ENCODE results near the gene CLIP4. TPM values are rescaled to one million over a fixed set of nuclear protein-coding genes. Genes with fewer than 3 reads are reported as not detected.

CLIP4 gene
- total RNA-seq, 5 donors from 2014 or later (not counting 1 experiment from before 2014, with no cell fraction given) = 38.4 to 54.2 (median 47.7) TPM

DNA sequence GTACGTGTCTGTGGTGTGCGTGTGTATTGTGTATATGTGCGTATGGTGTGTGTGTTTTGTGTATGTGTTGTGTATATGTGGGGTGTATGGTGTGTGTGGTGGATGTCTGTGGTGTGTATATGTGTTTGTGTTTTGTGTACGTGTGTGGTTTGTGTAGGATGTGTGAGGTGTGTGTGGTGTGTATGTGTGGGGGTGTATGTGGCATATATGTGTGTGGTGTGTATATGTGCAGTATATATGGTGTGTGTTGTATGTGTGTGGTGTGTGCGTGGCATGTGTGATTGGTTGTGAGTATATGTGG lies 101.3 kb downstream of the CLIP4 start:
- Histone ChIP-seq H3K4me1 (ENCODE audit: control insufficient read depth in 1 of 2, extremely low read depth in 1 of 2, insufficient read depth in 2 of 2, low read length in 2 of 2) (no peaks in the 10 kb centered on the region), H3K27me3 (replicated peaks in 1 of 2; ENCODE audit: control insufficient read depth in 2 of 2, extremely low read depth in 1 of 2, insufficient read depth in 2 of 2, low read length in 1 of 2) (no peaks in the 10 kb centered on the region), H3K4me3 (ENCODE audit: control insufficient read depth in 1 of 2, extremely low read depth in 1 of 2, low read length in 1 of 2) (no peak overlapping the region), H3K9me3 (no peaks in the 10 kb centered on the region), H3K27ac (ENCODE audit: low read length) (no peak overlapping the region), H3K36me3 (ENCODE audit: control insufficient read depth in 2 of 2, extremely low read depth in 1 of 2, insufficient read depth in 1 of 2, low read length in 1 of 2) (no peaks in the 10 kb centered on the region)
- H3K36me3 Mint-ChIP-seq = peaks cover 13% of the 10 kb centered on the region
- H3K4me1 Mint-ChIP-seq = no peaks in the 10 kb centered on the region
- no peak overlapping the region for H3K4me3 Mint-ChIP-seq
- POLR2A ChIA-PET = no interaction called here
- 97% methylated on average over 5 of the region's 5 CpGs for WGBS (ENCODE audit: insufficient coverage)
- H3K27me3 Mint-ChIP-seq = no peaks in the 10 kb centered on the region
- no peak for ATAC-seq (replicated peaks in 1 of 4)
- CTCF ChIA-PET = no interaction called here
- H3K27ac Mint-ChIP-seq = no peak overlapping the region
- no peak for DNase-seq
- no peaks in the 10 kb centered on the region for H3K9me3 Mint-ChIP-seq

DNA sequence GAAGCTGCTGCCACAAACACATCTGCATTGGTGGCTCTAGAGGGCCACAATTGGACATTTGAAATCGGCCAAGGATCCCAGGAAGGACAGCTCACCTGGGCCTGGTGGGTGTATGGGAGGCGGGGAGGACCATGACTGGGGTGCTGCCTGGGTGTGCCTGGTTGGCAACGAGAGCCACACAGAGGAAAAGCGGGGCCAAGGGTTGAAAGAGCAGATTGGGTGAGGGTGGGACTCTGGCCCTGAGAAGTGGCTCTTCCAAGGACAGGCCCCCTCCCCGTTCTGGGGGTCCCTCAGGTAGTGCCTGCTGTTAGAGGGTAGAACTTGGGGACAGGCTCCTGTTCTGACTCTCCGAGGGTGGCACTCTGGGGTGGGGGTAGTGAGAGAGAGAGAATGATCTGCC lies 102.9 kb downstream of the CLIP4 start:
- ATAC-seq (replicated peaks in 1 of 4) (no peak), DNase-seq (peak in 1 of 35 experiments; percentile 8)
- Histone ChIP-seq H3K27me3 (replicated peaks in 1 of 2; ENCODE audit: control insufficient read depth in 2 of 2, extremely low read depth in 1 of 2, insufficient read depth in 2 of 2, low read length in 1 of 2) (no peaks in the 10 kb centered on the region), H3K36me3 (ENCODE audit: control insufficient read depth in 2 of 2, extremely low read depth in 1 of 2, insufficient read depth in 1 of 2, low read length in 1 of 2) (no peaks in the 10 kb centered on the region), H3K4me1 (ENCODE audit: control insufficient read depth in 1 of 2, extremely low read depth in 1 of 2, insufficient read depth in 2 of 2, low read length in 2 of 2) (no peaks in the 10 kb centered on the region), H3K9me3 (no peaks in the 10 kb centered on the region), H3K4me3 (ENCODE audit: control insufficient read depth in 1 of 2, extremely low read depth in 1 of 2, low read length in 1 of 2) (no peak overlapping the region), H3K27ac (ENCODE audit: low read length) (no peak overlapping the region)
- CTCF ChIA-PET = no interaction called here
- Mint-ChIP-seq H3K9me3 (no peaks in the 10 kb centered on the region), H3K36me3 (peaks cover 13% of the 10 kb centered on the region), H3K4me1 (no peaks in the 10 kb centered on the region), H3K4me3 (no peak overlapping the region), H3K27ac (no peak overlapping the region), H3K27me3 (no peaks in the 10 kb centered on the region)
- 68% methylated on average over 5 of the region's 6 CpGs for WGBS (ENCODE audit: insufficient coverage)
- POLR2A ChIA-PET = no interaction called here

DNA sequence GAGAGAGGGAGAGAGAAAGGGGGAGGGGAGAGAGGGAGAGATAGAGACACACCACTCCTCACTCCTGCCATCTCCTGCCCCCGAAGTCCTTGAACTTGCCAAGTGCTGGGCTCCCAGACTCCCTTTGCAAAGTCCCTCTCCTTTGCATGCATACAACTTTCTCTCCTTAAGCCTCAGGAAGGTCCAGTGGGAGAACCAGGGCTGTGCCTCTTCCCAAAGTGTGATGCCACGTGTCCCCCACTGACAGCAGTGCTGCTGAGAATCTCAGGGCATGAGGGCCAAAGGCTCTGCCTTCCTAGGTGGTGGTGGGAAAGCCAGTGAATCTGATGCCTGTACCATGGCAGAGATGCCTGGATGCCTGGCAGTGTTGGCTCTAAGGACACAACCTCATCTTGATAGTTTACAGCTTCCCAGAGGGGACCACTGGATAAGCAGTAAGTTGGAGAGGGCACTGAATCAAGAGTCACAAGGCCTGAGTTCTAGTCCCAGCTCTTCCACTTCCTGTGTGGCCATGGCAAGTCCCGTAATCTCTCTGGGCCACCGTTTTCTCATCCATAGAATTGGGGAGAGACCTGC lies 103.4 kb downstream of the CLIP4 start:
- peak in 1 of 35 experiments; percentile 9 for DNase-seq
- Mint-ChIP-seq H3K27me3 (no peaks in the 10 kb centered on the region), H3K4me3 (no peak overlapping the region), H3K36me3 (peaks cover 13% of the 10 kb centered on the region), H3K27ac (no peak overlapping the region), H3K4me1 (no peaks in the 10 kb centered on the region), H3K9me3 (no peaks in the 10 kb centered on the region)
- Histone ChIP-seq H3K27ac (ENCODE audit: low read length) (no peak overlapping the region), H3K4me3 (ENCODE audit: control insufficient read depth in 1 of 2, extremely low read depth in 1 of 2, low read length in 1 of 2) (no peak overlapping the region), H3K9me3 (no peaks in the 10 kb centered on the region), H3K36me3 (ENCODE audit: control insufficient read depth in 2 of 2, extremely low read depth in 1 of 2, insufficient read depth in 1 of 2, low read length in 1 of 2) (no peaks in the 10 kb centered on the region), H3K27me3 (replicated peaks in 1 of 2; ENCODE audit: control insufficient read depth in 2 of 2, extremely low read depth in 1 of 2, insufficient read depth in 2 of 2, low read length in 1 of 2) (no peaks in the 10 kb centered on the region), H3K4me1 (ENCODE audit: control insufficient read depth in 1 of 2, extremely low read depth in 1 of 2, insufficient read depth in 2 of 2, low read length in 2 of 2) (no peaks in the 10 kb centered on the region)
- CTCF ChIA-PET = no interaction called here
- no peak for ATAC-seq (replicated peaks in 1 of 4)
- 56% methylated on average over 2 of the region's 4 CpGs for WGBS (ENCODE audit: insufficient coverage)
- POLR2A ChIA-PET = no interaction called here

DNA sequence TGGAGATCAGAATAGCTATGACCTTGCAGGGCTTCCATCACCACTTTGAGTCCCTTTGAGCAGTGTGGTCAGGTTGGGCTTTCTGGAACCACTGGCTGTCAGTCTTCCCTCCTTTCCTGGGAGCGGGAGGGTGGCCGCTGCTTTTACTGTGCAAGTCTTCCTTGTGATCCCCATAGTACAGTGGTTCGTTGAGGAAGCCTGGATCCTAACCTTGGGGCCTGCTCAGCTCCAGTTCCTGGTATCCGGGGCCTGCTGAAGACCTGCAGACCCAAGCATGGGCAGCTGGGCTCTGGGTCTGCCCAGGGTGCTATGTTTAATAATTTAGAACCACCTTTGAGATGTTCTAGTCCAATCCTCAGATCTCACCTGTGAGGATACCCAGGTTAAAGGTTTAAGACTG lies 104.2 kb downstream of the CLIP4 start:
- Histone ChIP-seq H3K27me3 (replicated peaks in 1 of 2; ENCODE audit: control insufficient read depth in 2 of 2, extremely low read depth in 1 of 2, insufficient read depth in 2 of 2, low read length in 1 of 2) (no peaks in the 10 kb centered on the region), H3K4me1 (ENCODE audit: control insufficient read depth in 1 of 2, extremely low read depth in 1 of 2, insufficient read depth in 2 of 2, low read length in 2 of 2) (no peaks in the 10 kb centered on the region), H3K9me3 (no peaks in the 10 kb centered on the region), H3K4me3 (ENCODE audit: control insufficient read depth in 1 of 2, extremely low read depth in 1 of 2, low read length in 1 of 2) (no peak overlapping the region), H3K27ac (ENCODE audit: low read length) (no peak overlapping the region), H3K36me3 (ENCODE audit: control insufficient read depth in 2 of 2, extremely low read depth in 1 of 2, insufficient read depth in 1 of 2, low read length in 1 of 2) (no peaks in the 10 kb centered on the region)
- Mint-ChIP-seq H3K27me3 (peaks cover 0 to 1% of the 10 kb centered on the region in 2 donors), H3K4me3 (no peak overlapping the region), H3K4me1 (no peaks in the 10 kb centered on the region), H3K27ac (no peak overlapping the region), H3K36me3 (peaks cover 10% of the 10 kb centered on the region), H3K9me3 (no peaks in the 10 kb centered on the region)
- CTCF ChIA-PET = no interaction called here
- 80% methylated on average over 1 of the region's 4 CpGs for WGBS (ENCODE audit: insufficient coverage)
- POLR2A ChIA-PET = no interaction called here
- ATAC-seq (replicated peaks in 1 of 4) (no peak), DNase-seq (peak in 1 of 35 experiments; percentile 8)

DNA sequence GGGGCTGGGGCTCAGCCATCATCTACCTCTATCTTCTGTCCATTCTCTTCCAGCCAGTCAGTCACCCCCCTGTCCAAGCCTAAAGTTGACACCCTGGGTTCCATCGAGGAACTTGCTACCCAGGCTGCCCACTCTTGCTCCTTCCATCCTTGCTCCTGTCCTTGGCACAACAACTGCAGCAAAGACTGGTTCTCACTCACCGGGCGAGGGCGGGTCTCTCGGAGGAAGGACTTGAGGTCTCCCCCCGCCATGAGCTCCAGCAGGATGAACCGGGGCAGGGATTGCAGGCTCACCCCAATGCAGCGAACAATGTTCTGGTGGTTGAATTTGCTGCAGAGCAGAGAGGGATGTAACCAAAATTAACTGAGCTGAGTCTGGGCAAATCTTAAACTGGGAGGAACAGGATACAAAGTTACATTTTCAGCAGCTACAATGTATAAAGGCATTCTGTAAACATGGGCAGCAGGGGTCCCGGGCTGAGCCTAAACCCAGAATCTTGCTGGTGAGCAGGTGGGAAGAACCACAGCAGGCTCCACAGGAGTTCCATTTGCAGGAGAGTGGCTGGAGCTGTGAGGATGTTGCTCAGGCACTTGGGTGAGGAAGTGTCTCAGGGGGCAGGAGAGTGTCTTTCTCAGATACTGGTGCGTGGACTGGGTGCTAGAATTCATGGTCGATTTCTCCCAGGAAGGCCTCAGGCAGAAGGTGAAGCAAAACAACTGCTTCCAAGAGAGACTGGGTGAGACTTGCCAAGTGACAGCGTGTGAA lies 105.5 kb downstream of the CLIP4 start:
- ChIA-PET POLR2A (no interaction called here), CTCF (no interaction called here)
- peaks cover 3 to 10% of the 10 kb centered on the region in 2 donors for H3K27me3 Mint-ChIP-seq
- H3K4me3 ChIP-seq (ENCODE audit: control insufficient read depth in 1 of 2, extremely low read depth in 1 of 2, low read length in 1 of 2) = no peak overlapping the region
- H3K9me3 Mint-ChIP-seq = no peaks in the 10 kb centered on the region
- 90% methylated on average over 9 of the region's 12 CpGs for WGBS (ENCODE audit: insufficient coverage)
- no peaks in the 10 kb centered on the region for H3K36me3 ChIP-seq (ENCODE audit: control insufficient read depth in 2 of 2, extremely low read depth in 1 of 2, insufficient read depth in 1 of 2, low read length in 1 of 2)
- H3K27me3 ChIP-seq (replicated peaks in 1 of 2; ENCODE audit: control insufficient read depth in 2 of 2, extremely low read depth in 1 of 2, insufficient read depth in 2 of 2, low read length in 1 of 2) = peaks cover 0 to 10% of the 10 kb centered on the region in 2 experiments
- ATAC-seq (replicated peaks in 1 of 4) = no peak
- H3K4me1 Mint-ChIP-seq = no peaks in the 10 kb centered on the region
- peak in 1 of 35 experiments; percentile 14 for DNase-seq
- peaks cover 10% of the 10 kb centered on the region for H3K36me3 Mint-ChIP-seq
- H3K9me3 ChIP-seq = no peaks in the 10 kb centered on the region
- H3K4me3 Mint-ChIP-seq = no peak overlapping the region
- no peak overlapping the region for H3K27ac ChIP-seq (ENCODE audit: low read length)
- H3K4me1 ChIP-seq (ENCODE audit: control insufficient read depth in 1 of 2, extremely low read depth in 1 of 2, insufficient read depth in 2 of 2, low read length in 2 of 2) = no peaks in the 10 kb centered on the region
- no peak overlapping the region for H3K27ac Mint-ChIP-seq

DNA sequence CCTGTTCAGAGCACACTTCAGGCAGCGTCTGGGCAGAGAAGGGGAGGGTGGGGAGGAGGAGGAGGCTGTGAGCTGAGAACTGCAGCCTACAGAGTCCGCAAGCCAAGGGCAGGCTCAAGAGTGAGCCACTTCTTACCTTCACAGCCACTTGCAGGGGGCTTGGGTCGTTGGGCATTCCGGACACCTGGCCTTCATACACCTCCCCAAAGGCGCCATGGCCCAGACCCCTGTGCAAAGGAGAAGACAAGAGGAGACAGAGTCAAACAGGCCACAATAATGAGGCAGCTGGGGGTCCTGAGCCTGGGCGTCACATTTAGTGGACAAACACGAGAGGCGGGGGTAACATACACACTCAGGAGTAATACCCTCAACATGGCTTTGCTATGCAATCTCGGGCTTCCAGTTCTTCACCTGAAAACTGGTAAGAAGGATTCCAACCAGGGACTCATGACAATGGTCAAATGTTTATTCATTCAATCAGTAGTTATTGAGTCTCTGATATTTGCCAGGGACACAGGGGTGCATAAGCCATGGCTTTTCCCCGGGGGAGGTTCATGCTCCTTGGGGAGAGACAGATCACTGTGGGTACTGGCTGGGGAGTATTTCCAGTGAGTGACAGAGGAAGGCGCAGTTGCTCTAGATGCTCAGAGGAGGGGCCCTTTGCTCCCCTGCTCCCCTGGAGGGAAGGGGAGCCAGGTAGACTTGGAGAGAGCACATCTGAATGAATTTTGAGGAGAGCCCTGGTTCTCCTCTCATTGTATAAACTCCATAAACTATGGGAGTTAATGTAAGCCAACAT lies 107.4 kb downstream of the CLIP4 start:
- ATAC-seq (replicated peaks in 1 of 4) (no peak), DNase-seq (peak in 1 of 35 experiments; percentile 13)
- WGBS (ENCODE audit: insufficient coverage) = 79% methylated on average over 6 of the region's 11 CpGs
- peaks cover 0 to 22% of the 10 kb centered on the region in 2 experiments for H3K27me3 ChIP-seq (replicated peaks in 1 of 2; ENCODE audit: control insufficient read depth in 2 of 2, extremely low read depth in 1 of 2, insufficient read depth in 2 of 2, low read length in 1 of 2)
- no peaks in the 10 kb centered on the region for H3K4me1 ChIP-seq (ENCODE audit: control insufficient read depth in 1 of 2, extremely low read depth in 1 of 2, insufficient read depth in 2 of 2, low read length in 2 of 2)
- CTCF ChIA-PET = no interaction called here
- peaks cover 10% of the 10 kb centered on the region for H3K36me3 Mint-ChIP-seq
- peaks cover 12 to 19% of the 10 kb centered on the region in 2 donors for H3K27me3 Mint-ChIP-seq
- H3K36me3 ChIP-seq (ENCODE audit: control insufficient read depth in 2 of 2, extremely low read depth in 1 of 2, insufficient read depth in 1 of 2, low read length in 1 of 2) = no peaks in the 10 kb centered on the region
- H3K9me3 ChIP-seq = no peaks in the 10 kb centered on the region
- POLR2A ChIA-PET = no interaction called here
- no peak overlapping the region for H3K4me3 Mint-ChIP-seq
- H3K4me3 ChIP-seq (ENCODE audit: control insufficient read depth in 1 of 2, extremely low read depth in 1 of 2, low read length in 1 of 2) = no peak overlapping the region
- no peaks in the 10 kb centered on the region for H3K9me3 Mint-ChIP-seq
- no peak overlapping the region for H3K27ac Mint-ChIP-seq
- no peaks in the 10 kb centered on the region for H3K4me1 Mint-ChIP-seq
- no peak overlapping the region for H3K27ac ChIP-seq (ENCODE audit: low read length)
